ENCODE measurements around the gene SGSM2.

Gene SGSM2

DNA sequence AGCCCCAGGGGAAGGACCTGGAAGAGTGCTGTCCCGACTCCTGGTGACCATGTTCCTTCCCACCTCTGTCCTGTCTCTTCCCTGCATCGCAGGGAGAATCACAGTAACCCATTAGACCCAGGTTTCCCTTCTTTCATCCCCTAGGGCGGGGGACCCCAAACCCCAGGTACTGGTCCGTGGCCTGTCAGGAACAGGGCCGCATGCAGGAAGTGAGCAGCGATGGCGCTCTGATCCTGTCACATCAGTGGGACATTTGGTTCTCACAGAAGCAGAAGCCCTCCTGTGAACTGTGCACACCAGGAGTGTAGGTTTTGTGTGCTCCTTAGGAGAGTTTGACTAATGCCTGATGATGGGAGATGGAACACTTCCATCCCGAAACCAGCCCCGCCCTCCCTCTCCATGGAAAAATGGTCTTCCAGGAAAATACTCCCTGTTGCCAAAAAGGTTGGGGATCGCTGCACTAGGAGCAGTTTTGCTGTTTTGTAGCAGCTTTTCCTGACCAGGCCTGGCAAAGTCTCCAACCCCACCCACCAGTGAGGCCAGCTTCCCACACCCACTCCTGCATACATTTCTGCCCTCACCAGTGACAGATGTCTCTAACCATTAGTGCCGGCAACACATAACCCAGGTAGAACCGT, 53.0 kb downstream of the SGSM2 start:
- TF ChIP-seq POLR2A (IDR thresholded peaks at IDR 0.05; ENCODE audit: low read length) (no peak), GATA1 (IDR thresholded peaks at IDR 0.05; ENCODE audit: low read depth, low read length) (no peak)
- no peak for DNase-seq

DNA sequence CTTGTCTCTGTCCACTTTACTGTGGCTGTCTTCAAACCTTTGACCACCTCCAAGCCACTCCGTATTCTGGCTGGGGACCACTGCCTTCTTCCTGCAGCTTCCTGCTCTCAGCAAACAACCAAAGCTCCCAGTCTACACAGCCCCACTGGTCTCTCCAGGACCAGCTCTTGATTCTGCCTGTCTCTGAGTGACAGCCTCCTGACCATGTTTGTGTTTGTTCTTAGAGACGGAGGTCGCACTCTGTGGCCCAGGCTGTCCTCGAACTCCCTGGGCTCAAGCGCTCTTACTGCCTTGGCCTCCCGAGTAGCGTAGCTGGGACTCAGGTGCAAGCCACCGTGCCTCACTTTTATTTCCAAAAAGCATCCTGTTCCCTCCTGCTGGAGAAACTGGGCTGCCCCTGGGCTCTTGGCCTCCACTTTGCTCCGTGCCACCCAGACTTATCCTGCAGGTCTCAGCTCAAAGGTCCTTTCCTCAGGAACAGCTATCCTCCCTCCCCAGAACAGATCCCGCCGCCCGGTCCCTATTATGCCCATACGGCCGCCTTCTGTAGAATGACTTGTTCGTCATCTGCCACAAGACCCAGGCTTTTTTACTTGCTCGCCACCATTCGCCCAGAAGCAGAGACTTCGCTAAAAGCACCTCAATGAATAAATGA, 54.4 kb downstream of the SGSM2 start:
- no peak for TF ChIP-seq POLR2A (IDR thresholded peaks at IDR 0.05; ENCODE audit: low read length)
- no peak for TF ChIP-seq GATA1 (IDR thresholded peaks at IDR 0.05; ENCODE audit: low read depth, low read length)
- DNase-seq = peak in 1 of 2 experiments; percentile 44

DNA sequence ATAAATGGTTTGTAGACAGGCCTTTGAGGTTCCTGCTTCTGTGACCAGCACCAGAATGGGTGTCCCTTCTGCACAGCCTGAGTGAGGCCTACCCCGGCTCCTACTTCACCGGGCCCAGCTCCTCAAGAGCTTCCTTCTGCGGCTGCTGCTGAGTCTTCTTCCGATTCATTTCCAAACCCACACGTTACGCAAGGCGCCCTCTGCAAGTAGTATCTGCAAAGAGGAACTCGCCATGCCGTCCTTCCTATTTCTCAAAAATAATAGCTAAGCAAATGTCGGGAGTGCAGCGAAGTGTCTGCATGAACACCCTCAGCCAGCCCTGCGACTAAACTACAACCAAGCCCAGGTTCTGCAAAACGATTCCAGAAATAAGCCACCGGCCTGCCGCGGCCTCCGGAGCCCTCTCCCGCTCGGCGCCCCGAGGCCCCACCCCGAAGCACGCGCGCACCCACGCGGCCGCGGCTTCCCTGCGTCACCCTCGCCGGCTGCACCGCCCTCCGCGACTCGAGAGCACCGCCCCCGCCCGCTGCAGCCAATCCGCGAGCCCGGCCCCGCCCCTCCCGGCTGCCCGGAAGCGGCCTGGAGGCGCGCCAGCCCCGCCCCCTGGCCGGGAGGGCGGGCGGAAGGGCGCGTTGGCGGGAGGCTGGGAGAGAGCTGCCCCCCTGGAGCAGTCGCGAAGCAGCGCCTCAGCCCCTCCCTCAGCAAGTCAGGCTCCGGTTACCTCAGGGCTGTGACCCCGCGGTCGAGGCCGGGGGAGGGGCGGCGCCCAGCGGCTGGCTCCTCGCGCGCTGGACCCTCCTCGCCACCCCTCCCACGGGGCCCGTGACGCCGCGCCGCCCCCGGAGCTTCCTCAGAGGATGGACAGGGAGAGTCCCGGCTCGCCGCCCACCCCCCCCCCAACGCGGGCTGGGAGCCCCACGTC, 55.2 kb downstream of the SGSM2 start:
- TF ChIP-seq GATA1 (IDR thresholded peaks at IDR 0.05; ENCODE audit: low read depth, low read length) (no peak), POLR2A (IDR thresholded peaks at IDR 0.05; ENCODE audit: low read length) (peak; percentile 52)
- peak; percentile 95 to 98 for DNase-seq

DNA sequence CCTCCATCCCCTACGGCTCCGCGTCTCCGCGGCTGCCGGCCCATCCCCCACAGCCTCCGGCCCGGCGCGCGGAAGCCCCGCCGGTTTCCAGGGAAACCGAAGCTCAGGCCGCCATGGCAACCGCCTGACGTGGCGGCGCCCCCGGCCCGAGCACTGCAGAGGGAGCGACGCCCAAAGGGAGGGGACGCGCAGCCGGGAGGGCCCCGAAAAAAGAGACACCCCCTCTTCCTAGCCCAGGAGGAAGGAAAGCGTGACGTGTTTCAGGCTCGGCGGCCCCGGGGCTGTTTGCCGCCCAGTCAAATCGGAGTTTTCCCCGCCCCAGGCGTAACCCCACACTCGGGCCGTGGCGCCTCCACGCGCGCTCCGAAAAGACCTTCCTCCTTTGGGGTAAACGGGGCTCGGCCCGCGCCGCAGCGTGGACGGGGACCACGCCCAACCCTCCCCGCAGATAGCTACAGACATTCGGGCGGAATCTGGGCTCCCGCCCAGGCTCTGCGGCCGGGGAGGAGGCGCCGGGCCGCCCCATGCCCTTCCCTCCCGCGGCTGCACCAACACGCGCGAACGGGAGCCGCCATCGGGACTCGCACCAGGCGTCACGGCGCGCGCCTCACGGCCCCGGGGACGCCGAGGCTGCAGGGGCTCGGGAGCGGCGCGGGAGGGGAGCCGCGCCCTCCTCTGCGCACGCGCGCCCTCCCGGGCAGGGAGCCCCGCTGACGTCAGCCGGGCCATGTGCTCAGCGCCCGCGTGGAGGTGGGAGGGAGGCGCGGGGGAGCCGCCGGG, 56.1 kb downstream of the SGSM2 start:
- peak; percentile 88 to 93 for DNase-seq
- TF ChIP-seq GATA1 (IDR thresholded peaks at IDR 0.05; ENCODE audit: low read depth, low read length) (no peak), POLR2A (IDR thresholded peaks at IDR 0.05; ENCODE audit: low read length) (peak; percentile 43)

DNA sequence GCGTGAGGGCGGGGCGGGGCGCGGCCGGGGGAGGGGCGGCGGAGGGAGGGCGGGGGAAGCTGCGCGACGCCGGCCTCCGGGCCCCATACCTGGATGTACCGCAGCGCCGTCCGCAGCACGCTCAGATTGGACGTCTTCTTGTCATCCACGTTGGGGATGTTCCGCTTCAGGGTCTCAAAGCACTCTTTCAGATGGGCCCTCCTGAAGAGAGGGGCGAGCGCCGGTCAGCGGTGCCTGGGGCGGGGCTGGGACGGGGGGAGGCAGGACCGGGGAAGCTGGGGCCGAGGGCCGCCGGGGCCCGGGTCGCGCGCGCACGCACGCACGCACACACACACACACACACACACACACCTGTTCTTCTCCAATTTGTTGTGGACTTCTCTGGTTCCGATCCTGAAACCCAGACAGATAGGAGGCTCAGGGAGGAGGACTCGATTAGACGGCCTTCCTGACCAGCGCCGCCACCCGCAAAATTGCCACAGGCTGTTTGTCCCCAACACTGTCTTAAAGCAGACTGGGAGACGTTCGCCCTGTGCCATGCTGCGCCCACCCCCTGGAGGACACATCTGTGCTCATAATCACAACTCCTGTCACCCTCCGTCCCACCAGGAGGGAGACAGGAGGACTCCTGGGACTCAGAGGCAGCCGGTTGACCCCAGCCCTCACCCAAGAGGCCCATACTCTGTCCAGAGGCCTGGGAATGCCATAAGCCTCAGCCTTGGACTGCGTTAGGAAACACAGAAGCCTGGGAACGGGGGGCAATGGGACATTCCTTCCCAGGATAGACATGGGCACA, 56.9 kb downstream of the SGSM2 start:
- TF ChIP-seq GATA1 (IDR thresholded peaks at IDR 0.05; ENCODE audit: low read depth, low read length) (no peak), POLR2A (IDR thresholded peaks at IDR 0.05; ENCODE audit: low read length) (no peak)
- peak in 1 of 2 experiments; percentile 53 for DNase-seq

DNA sequence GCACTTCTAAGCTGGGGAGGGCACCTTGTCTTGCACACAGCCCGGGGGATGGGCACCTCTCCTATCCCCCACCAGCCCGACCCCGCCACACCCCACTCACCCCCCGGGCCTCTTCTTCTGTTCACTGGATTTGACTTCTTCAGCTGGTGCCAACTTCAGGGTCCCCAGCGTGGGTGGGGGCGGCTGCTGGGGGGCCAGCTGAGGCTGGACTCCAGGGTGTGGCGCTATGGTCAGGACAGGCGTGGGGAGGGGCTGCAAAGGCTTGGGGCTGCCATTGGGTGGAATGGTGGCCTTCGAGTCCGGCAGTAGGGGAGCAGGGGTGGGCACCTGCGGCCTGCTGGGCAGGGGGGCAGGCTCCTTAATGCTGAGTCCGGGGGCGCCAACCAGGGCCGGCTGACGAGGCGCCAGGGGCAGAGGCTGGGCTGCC, 57.5 kb downstream of the SGSM2 start:
- no peak for DNase-seq
- no peak for TF ChIP-seq GATA1 (IDR thresholded peaks at IDR 0.05; ENCODE audit: low read depth, low read length)
- no peak for TF ChIP-seq POLR2A (IDR thresholded peaks at IDR 0.05; ENCODE audit: low read length)

DNA sequence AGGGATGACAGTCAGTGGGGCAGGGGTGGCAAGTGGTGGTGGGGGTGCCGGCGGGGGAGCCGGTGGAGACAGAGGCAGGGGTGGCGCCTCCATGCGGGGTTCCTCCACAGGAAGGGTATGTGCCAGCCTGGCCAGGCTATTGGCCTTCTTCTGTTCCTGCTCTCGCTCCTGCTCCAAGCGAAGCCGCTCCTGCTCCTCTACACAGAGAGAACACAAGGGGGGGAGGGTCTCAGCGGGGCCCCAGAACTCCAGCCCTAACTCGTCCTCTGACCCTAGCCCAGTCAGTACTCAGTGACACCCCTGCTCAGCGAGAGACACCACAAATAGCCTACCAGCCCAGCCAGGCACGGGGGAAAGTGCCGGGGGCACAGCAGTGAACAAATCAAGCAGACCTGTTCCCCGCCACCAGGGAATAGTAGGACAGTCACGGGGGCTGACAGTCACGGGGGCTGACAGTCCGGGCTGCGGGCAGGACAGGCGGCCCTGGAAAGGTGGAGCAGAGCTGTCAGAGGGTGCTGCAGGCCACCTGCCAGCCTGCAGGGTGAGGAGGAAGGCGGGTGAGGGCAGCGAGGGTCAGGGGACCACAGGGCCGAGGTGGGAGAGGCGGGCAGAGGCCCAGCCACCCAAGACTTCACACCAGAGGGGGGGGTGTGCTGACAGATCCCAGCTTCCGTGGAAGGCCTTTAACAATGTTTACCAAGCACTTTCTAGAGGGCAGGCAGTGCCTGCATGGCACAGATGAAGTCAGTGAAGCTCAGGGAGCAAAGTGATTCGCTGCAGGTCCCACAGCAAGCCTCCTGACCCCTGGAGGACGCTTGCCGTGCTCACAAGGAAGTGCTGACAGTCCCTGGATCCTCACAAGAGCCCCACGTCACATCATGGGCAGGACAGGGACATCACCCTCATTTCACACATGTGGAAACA, 58.2 kb downstream of the SGSM2 start:
- TF ChIP-seq GATA1 (IDR thresholded peaks at IDR 0.05; ENCODE audit: low read depth, low read length) = no peak
- TF ChIP-seq POLR2A (IDR thresholded peaks at IDR 0.05; ENCODE audit: low read length) = no peak
- DNase-seq = peak; percentile 46 to 48

DNA sequence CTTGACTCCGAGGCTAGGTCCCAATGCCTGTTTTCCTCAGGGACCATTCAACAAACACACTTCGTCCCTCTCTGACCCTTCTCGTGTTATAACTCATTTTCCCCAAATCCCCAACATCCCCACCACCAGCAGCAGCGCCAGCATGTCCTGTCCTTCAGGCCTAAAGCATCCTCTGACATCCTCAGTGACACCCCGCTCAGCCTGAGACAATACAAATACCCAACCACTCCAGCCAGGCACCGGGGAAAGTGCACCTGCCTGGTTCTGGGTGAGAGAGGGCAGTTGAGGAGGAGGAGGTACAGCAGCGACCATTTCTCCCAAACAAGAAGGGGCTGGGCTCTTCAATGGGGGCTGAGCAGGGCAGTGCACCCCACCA, 58.9 kb downstream of the SGSM2 start:
- no peak for DNase-seq
- TF ChIP-seq POLR2A (IDR thresholded peaks at IDR 0.05; ENCODE audit: low read length) (no peak), GATA1 (IDR thresholded peaks at IDR 0.05; ENCODE audit: low read depth, low read length) (no peak)

DNA sequence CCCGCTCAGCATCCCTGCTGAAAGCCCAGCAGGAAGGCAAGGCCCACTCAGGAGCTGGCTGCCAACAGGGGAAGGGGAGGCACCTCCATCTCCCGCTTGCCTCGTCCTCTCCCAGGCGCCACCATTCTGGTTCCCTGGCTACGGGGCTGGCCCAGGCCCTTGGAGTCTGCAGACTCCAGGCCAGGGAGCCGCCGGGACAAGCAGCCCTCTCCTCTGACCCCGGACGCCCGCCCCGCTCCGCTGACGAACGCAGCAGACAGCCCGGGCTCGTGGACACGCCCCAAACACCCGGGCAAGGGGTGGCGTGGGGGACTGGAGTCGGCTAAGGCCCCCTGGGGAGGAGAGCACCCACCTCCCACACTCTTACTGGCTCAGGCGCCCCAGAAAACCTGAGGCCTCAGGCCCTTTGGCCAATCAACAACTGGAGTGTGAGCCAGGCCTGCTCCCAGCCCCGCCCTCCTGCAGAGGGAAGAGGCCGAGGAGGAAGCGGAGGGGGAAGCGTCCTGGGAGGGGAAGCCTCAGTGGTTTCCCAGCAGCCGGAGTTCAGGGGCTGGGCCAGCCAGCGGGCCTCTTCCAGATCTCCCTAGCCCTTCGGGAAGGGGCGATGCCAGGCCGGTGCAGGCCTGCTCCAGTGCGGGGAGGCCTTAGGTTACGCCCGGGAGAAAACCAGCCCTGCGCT, 59.4 kb downstream of the SGSM2 start:
- TF ChIP-seq POLR2A (IDR thresholded peaks at IDR 0.05; ENCODE audit: low read length) = no peak
- DNase-seq = peak; percentile 83 to 87

DNA sequence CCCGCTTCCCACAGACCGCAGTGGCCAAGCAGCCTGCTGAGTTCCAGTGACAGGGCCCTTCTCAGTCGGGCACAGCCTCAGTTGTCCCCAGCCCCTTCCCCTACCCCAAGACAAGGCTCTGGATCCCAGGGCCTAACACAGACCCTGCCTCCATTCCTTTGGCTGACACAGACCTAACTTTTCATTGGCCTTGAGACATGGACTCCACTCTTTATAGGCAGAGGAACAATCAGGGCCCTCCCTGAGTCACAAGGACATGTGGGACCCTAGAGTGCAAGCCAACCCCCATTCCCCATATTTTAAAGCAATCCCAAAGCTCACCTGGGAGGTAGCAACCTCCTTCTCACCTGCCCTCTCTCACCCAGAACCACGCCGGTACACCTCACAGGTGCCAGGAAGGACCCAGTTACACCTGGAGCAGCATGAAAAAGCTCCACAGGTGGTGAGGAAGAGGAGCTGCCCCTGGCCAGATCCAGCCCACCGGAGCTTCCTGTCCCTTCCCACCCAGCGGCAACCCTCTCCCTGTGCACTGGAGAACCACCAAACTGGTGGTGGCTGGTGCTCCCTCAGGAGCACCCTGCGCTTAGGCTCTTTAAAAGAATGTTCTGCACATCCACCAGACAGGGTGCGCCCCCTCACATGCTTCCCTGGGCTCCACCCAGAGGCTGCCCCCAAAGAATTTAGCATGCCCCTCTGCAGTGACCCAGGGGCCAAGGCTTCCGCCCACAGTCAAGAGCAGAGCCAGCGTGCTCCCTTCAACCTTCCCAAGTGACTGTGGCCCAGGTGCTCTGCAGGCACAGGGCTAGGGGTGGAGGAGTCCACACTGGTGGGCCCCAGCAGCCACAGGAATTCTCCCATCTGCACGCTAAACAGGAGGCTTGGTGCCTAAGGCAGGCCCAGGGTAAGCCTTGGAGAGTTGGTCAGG, 60.2 kb downstream of the SGSM2 start:
- TF ChIP-seq GATA1 (IDR thresholded peaks at IDR 0.05; ENCODE audit: low read depth, low read length) (no peak), POLR2A (IDR thresholded peaks at IDR 0.05; ENCODE audit: low read length) (no peak)
- DNase-seq = no peak

All from erythroblast (primary cell).